GM19463 (cell line): ENCODE measurements around the gene PTPRT.

Experiments used
- ATAC-seq: cut with Tn5 transposase; IDR thresholded peaks from one replicate; pipeline ENCODE4 v1.9.1; 2021; ENCODE audit warnings: mild to moderate bottlenecking, moderate library complexity; ENCODE audit not compliant: unreplicated experiment

Gene PTPRT

GRCh38 chr20:42978184-42978974, 211.3 kb downstream of the PTPRT start:
- no peak for ATAC-seq

- no peak for ATAC-seq
These were observed 213.7 kb downstream of the PTPRT start for GRCh38 chr20:42975974-42976373.

GRCh38 chr20:42974347-42974746, 215.4 kb downstream of the PTPRT start:
- no peak for ATAC-seq

GRCh38 chr20:42972591-42972990, 217.1 kb downstream of the PTPRT start:
- no peak for ATAC-seq

- no peak for ATAC-seq
These were observed 221.0 kb downstream of the PTPRT start for GRCh38 chr20:42968746-42969145.

GRCh38 chr20:42963796-42964195, 225.9 kb downstream of the PTPRT start:
- ATAC-seq = no peak

GRCh38 chr20:42961771-42962170, 227.9 kb downstream of the PTPRT start:
- no peak for ATAC-seq

- ATAC-seq = no peak
These were observed 229.7 kb downstream of the PTPRT start for GRCh38 chr20:42959996-42960395.

- no peak for ATAC-seq
These were observed 231.2 kb downstream of the PTPRT start for GRCh38 chr20:42958367-42959069.

GRCh38 chr20:42957704-42958095, 232.0 kb downstream of the PTPRT start:
- ATAC-seq = no peak

- ATAC-seq = no peak
These were observed 232.5 kb downstream of the PTPRT start for GRCh38 chr20:42957018-42957703.

GRCh38 chr20:42955713-42956112, 234.0 kb downstream of the PTPRT start:
- ATAC-seq = no peak

- ATAC-seq = no peak
These were observed 234.8 kb downstream of the PTPRT start for GRCh38 chr20:42954951-42955350.

GRCh38 chr20:42949950-42950349, 239.8 kb downstream of the PTPRT start:
- ATAC-seq = no peak

GRCh38 chr20:42945234-42945994, 244.3 kb downstream of the PTPRT start:
- no peak for ATAC-seq

GRCh38 chr20:42941629-42942028, 248.1 kb downstream of the PTPRT start:
- ATAC-seq = no peak

- ATAC-seq = no peak
These were observed 251.1 kb downstream of the PTPRT start for GRCh38 chr20:42938441-42939205.

GRCh38 chr20:42936482-42936881, 253.2 kb downstream of the PTPRT start:
- ATAC-seq = no peak

GRCh38 chr20:42924215-42924614, 265.5 kb downstream of the PTPRT start:
- no peak for ATAC-seq

GRCh38 chr20:42923348-42923918, 266.3 kb downstream of the PTPRT start:
- ATAC-seq = no peak
